ENCODE data around the gene SYNE2. TPM values are rescaled to one million over a fixed set of nuclear protein-coding genes. Genes with fewer than 3 reads are reported as not detected.
"Not testable (repeated sequence)": the region's sequence is repeated elsewhere in the genome, so short reads cannot be mapped to it uniquely, and the experiment has no call there.

SYNE2 gene
- total RNA-seq, 2 donors from 2014 or later: 147 to 153 TPM

GRCh38 chr14:64203366-64204006, 350.7 kb downstream of the SYNE2 start:
- no peak overlapping the region for H3K27ac ChIP-seq

GRCh38 chr14:64208261-64208660, 355.5 kb downstream of the SYNE2 start:
- no peak overlapping the region for H3K4me3 ChIP-seq
- intact Hi-C loops (cut with DNase I): no loop called here
- H3K36me3 ChIP-seq: peaks cover 8% of the 10 kb centered on the region
- H3K27ac ChIP-seq: no peak overlapping the region
- DNase-seq: no peak
- TF ChIP-seq, protein P1, sequence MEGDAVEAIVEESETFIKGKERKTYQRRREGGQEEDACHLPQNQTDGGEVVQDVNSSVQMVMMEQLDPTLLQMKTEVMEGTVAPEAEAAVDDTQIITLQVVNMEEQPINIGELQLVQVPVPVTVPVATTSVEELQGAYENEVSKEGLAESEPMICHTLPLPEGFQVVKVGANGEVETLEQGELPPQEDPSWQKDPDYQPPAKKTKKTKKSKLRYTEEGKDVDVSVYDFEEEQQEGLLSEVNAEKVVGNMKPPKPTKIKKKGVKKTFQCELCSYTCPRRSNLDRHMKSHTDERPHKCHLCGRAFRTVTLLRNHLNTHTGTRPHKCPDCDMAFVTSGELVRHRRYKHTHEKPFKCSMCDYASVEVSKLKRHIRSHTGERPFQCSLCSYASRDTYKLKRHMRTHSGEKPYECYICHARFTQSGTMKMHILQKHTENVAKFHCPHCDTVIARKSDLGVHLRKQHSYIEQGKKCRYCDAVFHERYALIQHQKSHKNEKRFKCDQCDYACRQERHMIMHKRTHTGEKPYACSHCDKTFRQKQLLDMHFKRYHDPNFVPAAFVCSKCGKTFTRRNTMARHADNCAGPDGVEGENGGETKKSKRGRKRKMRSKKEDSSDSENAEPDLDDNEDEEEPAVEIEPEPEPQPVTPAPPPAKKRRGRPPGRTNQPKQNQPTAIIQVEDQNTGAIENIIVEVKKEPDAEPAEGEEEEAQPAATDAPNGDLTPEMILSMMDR (IDR thresholded peaks at IDR 0.05): no peak
- H3K4me1 ChIP-seq: no peaks in the 10 kb centered on the region
- no peaks in the 10 kb centered on the region for H3K27me3 ChIP-seq
- no peaks in the 10 kb centered on the region for H3K9me3 ChIP-seq
- no peak overlapping the region for H3K9ac ChIP-seq (ENCODE audit: low read depth in 2 of 2, low read length in 2 of 2)

More at GRCh38 chr14:64203366-64204006, 350.7 kb downstream of the SYNE2 start:
- Histone ChIP-seq H3K36me3 (no peaks in the 10 kb centered on the region), H3K9me3 (no peaks in the 10 kb centered on the region), H3K4me3 (no peak overlapping the region), H3K4me1 (no peaks in the 10 kb centered on the region), H3K27me3 (no peaks in the 10 kb centered on the region), H3K9ac (ENCODE audit: low read depth in 2 of 2, low read length in 2 of 2) (no peak overlapping the region)
- intact Hi-C loops (cut with DNase I): no loop called here
- no peak for DNase-seq
- TF ChIP-seq, protein P1 (IDR thresholded peaks at IDR 0.05): no peak

DNA sequence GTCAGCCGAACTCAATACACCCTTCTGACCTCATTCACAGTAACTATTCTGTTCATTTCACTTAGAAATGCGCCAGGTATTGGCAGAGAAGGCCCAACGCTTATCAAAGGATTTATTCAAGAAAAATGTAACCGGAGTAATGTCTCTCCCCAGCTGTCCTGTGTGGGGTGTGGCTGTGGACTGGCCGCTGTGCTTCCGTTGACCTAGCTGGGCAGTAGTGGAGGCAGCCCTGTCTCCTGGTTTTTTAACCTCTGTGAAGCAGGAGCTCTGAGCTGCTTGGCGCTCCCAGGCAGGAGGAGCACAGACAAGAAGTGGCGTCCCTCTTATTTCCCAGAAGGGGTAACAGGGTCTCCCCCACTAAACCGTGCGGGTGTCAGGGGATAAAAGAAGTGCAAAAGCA, 356.2 kb downstream of the SYNE2 start:
- H3K9ac ChIP-seq (ENCODE audit: low read depth in 2 of 2, low read length in 2 of 2): no peak overlapping the region
- no peak overlapping the region for H3K27ac ChIP-seq
- intact Hi-C loops (cut with DNase I): no loop called here
- no peak for DNase-seq
- H3K9me3 ChIP-seq: no peaks in the 10 kb centered on the region
- TF ChIP-seq, protein P1 (IDR thresholded peaks at IDR 0.05): no peak
- H3K4me3 ChIP-seq: no peak overlapping the region
- peaks cover 10% of the 10 kb centered on the region for H3K36me3 ChIP-seq
- no peaks in the 10 kb centered on the region for H3K27me3 ChIP-seq
- H3K4me1 ChIP-seq: no peaks in the 10 kb centered on the region

DNA sequence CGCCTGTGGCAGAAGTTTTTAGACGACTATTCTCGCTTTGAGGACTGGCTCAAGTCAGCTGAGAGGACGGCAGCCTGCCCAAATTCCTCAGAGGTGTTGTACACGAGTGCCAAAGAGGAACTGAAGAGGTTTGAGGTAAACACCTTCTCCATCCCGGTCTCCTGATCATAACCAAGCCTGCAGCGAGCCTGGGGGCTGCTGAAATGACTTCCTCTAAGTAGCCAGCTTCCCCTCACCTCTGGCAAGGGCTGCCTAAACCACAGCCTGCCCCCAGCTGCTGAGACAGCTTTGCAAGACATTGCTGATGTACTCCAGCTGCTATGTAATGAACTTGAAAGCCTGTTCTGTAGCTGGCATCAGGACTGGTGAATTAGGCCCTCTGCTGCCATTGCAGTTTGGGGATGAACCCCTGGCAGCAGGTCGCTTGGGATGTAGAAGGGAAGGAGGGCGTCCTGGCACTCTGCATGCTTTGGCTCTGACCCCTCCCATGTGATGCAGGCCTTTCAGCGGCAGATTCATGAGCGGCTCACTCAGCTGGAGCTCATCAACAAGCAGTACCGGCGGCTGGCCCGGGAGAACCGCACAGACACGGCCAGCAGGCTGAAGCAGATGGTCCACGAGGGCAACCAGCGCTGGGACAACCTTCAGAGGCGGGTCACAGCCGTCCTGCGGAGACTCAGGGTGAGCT, 356.8 kb downstream of the SYNE2 start:
- H3K9ac ChIP-seq (ENCODE audit: low read depth in 2 of 2, low read length in 2 of 2): no peak overlapping the region
- intact Hi-C loops (cut with DNase I): no loop called here
- no peak overlapping the region for H3K27ac ChIP-seq
- TF ChIP-seq, protein P1 (IDR thresholded peaks at IDR 0.05): no peak
- H3K9me3 ChIP-seq: no peaks in the 10 kb centered on the region
- peaks cover 16% of the 10 kb centered on the region for H3K36me3 ChIP-seq
- no peaks in the 10 kb centered on the region for H3K27me3 ChIP-seq
- peak; percentile 34 for DNase-seq
- no peaks in the 10 kb centered on the region for H3K4me1 ChIP-seq
- no peak overlapping the region for H3K4me3 ChIP-seq

DNA sequence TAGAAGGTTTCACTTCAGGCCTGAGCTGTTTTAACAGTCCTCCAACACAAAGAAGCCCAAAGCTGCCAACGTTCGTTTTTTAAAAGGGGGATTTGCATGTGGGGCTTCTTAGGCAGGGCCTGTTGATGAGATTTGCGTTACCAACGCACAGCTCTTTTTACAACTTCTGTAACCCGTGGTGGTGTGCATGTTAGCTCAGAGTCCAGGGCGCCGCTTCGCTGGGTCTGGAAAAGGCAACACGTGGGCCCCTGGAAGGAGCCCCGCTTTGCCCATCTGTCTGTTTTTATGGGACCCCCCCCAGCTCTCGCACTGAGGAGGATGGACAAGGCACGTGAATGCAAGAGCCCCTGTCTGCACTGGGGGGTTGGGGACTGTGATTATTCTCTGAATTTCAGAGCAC, 357.4 kb downstream of the SYNE2 start:
- Histone ChIP-seq H3K4me3 (no peak overlapping the region), H3K9me3 (no peaks in the 10 kb centered on the region), H3K4me1 (no peaks in the 10 kb centered on the region), H3K9ac (ENCODE audit: low read depth in 2 of 2, low read length in 2 of 2) (no peak overlapping the region), H3K27me3 (no peaks in the 10 kb centered on the region), H3K36me3 (peaks cover 16% of the 10 kb centered on the region), H3K27ac (no peak overlapping the region)
- DNase-seq: no peak
- intact Hi-C loops (cut with DNase I): no loop called here
- TF ChIP-seq, protein P1 (IDR thresholded peaks at IDR 0.05): no peak

- peaks cover 16% of the 10 kb centered on the region for H3K36me3 ChIP-seq
- H3K27me3 ChIP-seq; H3K27ac ChIP-seq; H3K9me3 ChIP-seq; H3K4me3 ChIP-seq; H3K4me1 ChIP-seq; intact Hi-C loops (cut with DNase I); H3K9ac ChIP-seq (ENCODE audit: low read depth in 2 of 2, low read length in 2 of 2); DNase-seq: not testable (repeated sequence)
Observed at GRCh38 chr14:64210912-64211311, 358.1 kb downstream of the SYNE2 start.
